ENCODE measurements around the gene PDZRN3.

The PDZRN3 gene

GRCh38 chr3:73552700-73553099 lies 72.0 kb downstream of the PDZRN3 start:
- DNase-seq, result no peak

DNA sequence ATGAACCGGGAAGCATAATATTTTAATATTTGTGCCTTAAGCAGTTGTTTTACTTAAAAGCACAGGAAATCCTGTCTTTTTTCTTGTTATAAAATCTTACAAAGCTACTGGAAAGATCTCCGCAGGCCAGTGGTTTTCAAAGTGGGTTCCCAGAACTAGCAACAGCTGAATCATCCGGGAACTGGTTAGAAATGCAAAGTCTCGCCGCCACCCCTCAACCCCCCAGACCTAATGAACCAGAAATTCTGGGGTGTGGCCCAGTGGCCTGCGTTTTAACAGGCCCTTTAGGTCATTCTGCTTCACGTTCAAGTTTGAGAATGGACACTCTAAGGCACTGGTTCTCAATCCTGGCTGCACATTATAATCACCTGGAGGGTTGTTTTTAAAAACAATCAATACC lies 74.7 kb downstream of the PDZRN3 start:
- DNase-seq, result no peak

DNA sequence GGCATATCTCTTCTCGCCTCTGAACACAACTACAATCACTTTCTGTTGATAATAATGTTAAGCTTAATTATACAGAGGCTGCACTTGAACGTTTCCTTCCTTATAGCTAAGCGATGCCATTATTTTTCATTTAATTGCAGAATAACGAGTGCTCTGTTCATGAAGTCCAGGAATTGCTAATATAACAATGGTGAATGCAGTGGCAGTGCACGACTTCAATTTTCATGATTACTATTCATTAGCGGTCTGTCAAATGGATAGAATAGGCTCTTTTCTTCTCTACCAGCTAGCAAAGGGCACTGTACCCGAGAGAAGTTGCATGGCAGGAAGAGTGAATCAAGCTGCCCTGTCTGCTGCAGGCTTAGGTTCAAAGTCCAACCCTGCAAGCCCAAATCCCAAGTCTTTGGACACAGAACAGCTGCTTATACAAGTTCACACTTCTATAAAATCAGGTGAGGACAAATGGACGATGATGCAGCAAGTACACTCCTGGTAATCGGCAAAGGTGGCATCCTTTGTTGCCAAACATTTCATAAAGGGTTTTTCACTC lies 75.6 kb downstream of the PDZRN3 start:
- DNase-seq, result no peak

DNA sequence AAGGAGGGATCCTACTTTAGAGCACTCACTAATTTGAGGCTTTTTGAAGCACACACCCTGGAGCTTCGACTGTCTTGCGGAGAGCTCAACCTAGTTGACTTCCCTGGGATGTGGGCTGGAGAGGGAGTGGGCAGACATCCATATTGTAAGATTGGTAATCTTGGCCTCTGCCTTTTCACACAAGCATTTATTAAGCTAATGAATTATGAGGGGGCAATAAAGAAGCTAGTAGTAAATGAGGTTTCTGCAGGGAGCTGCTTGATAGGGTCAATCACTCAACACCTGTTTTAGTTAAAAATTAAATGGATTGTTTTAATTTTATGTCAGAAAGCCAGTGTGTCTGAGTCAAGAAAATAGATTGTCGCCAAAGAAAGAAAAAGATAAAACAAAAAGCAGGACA lies 76.3 kb downstream of the PDZRN3 start:
- DNase-seq, result no peak

DNA sequence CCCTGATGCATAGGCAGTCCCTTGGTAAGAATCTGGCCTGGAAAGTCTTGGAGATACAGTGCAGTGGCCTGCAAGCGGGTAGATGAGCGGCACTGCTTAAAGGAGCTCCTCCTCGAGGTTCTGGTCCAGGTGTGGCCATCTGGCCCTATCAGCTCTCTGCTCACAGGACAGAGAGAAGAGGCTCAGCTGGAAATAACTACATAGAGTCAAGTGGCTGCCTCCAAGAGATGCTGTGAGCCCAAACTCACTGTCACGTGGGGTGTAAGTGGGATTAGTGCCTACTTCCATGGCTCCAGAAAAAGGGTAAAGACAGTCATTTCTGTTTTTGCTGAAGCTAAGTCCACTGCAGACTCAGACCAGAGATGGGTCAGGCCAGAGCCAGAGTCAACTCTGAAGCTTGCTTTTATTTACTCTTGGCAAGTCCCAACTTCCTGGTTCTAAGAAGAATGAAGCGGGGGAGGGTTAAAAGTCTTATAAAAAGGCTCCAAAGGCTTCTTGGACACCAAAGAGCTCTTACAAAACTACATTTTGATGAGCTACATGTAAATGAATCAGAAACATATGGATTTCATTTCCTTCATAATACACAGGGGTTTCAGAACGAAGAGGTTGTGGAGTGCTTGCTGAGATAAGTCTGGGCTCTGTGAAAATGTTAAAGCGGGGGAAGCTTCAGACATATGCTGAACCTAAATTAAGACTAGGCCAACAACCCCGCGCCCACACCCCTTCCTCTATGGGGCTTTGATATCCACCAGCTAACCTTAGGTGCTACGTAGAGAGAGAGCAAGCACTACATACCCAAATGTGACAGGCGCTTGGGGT lies 77.1 kb downstream of the PDZRN3 start:
- DNase-seq, result no peak

- no peak for DNase-seq
Observed at GRCh38 chr3:73546961-73547360, 77.8 kb downstream of the PDZRN3 start.

DNA sequence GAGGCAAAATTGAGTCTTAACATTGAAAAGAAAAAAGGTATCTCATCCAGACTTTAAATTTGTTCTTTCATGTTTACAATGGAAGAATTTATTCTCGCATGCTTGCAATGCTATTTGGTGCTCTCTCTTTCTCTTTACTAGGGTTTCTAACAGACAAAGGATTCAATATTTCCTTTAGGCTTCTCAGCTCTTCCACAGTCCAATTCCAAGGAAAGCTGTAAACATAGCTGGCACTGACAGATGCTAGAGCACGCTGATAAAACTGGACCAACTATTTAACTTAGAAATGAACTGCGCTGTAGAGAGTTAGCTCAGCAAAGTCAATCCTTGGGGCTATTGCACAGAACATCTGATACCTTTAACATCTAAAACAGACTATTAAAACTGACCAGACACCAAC lies 81.3 kb downstream of the PDZRN3 start:
- no peak for DNase-seq

- no peak for DNase-seq
Observed at GRCh38 chr3:73542136-73542535, 82.6 kb downstream of the PDZRN3 start.

GRCh38 chr3:73540969-73541740 lies 83.6 kb downstream of the PDZRN3 start:
- no peak for DNase-seq

- DNase-seq, result no peak
Observed at GRCh38 chr3:73538486-73538885, 86.3 kb downstream of the PDZRN3 start.

- no peak for DNase-seq
Observed at GRCh38 chr3:73536952-73537351, 87.8 kb downstream of the PDZRN3 start.

- DNase-seq, result no peak
Observed at GRCh38 chr3:73536336-73536895, 88.3 kb downstream of the PDZRN3 start.

DNA sequence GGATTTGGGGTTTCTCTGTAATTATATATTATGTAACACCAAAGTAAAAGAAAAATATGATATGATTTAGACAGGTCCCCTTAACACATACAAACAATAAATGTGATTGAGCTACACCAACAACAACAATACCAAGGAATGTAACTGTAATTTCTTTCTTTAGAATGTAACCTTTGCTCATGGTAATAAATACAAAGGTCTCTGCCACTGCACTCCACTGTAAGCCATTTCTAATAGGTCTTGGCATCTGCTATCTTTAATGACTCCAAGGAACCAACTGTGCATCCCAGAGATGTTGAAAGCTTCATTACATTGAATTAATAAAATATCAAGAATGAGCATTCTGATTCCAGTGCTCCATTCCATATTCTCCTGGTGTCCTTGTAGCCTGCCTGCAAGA lies 88.8 kb downstream of the PDZRN3 start:
- DNase-seq, result no peak

DNA sequence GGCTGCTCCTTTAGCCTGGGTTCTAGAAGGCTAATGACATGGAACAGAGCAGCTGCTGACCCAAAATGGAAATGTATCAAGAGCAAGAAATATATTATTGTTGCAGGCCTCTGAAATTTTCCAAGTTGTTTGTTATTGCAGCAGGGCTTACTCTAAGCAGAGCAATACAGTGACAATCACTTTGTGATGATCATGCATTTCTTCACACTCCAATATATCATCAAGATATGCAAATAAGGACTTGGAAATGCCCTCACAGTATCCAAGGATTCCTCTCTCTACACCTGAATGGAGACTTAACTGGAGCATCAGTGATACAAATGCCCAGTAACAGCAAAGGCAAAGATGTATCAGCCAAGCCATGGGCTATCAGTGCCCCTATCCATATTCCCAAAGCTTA lies 89.6 kb downstream of the PDZRN3 start:
- DNase-seq, result no peak

GRCh38 chr3:73530022-73530396 lies 94.7 kb downstream of the PDZRN3 start:
- no peak for DNase-seq

DNA sequence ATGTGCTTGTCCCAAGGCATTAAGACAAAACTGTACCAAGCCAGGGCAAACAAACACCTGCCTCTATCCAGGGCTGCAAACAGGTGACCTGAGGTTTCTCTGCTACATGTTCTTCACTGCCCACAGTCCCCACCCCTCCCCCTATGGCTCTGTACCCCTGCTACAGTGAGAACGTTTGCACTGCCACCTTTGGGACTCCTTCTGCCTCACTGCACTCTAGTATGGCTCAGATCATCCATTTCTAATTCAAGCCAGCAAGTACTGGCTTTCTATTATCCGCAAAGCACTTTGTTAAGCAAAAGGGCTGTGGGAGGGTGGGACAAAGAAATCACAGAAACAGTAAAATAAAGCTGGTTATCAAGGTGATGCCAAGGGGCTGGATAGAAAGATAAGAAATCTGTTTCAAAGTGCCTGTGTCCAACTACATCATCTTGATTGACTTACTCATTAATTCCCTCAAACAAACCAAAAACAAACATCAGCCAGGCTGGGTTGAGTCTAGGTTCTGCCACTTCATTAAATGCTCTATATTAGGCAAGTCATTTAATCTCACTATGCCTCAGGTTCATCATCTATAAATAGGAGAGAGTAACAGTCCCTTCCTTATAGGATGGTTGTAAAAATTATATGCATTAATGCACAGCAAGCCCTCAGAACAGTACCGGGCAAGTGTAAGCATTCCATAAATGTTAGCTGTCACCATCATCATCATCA lies 95.3 kb downstream of the PDZRN3 start:
- DNase-seq, result no peak

DNA sequence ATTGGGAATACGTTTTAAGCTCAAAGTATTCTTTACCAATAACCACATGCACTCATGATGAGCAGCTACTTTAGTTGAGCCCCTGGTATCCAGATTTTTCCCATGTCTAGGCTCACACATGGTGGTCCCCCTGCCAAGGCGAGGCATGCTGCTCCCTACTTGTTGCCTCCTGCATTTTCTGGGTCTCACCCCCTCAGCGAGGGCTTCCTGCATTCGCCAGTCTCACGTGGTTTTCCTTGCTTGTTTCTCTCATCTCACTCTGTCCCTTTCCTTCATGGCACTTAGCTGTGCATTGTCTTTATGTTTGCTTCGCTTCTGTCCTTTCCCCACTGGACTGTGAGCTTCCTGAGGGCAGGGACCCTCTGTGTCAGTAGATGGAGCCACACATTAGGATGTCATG lies 99.2 kb downstream of the PDZRN3 start:
- no peak for DNase-seq

DNA sequence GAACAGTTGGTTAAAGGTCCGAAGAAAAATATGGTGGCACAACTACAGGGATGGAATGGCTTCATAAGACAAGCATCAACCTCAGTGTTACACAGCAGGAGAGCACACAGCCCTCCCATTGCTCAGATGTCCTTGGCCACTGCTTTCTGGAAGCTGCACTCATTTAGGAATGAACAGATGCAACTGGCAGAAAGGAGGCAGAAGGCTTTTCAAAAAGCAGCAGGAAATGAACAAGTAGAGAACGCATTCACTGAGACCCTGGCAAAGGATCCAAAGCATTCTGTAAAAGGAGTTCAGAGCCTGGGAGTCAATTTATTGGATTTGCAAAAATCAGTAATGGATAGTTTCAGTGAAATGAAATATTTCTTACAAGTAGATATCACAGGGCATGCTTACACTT lies 101.1 kb downstream of the PDZRN3 start:
- DNase-seq, result no peak

DNA sequence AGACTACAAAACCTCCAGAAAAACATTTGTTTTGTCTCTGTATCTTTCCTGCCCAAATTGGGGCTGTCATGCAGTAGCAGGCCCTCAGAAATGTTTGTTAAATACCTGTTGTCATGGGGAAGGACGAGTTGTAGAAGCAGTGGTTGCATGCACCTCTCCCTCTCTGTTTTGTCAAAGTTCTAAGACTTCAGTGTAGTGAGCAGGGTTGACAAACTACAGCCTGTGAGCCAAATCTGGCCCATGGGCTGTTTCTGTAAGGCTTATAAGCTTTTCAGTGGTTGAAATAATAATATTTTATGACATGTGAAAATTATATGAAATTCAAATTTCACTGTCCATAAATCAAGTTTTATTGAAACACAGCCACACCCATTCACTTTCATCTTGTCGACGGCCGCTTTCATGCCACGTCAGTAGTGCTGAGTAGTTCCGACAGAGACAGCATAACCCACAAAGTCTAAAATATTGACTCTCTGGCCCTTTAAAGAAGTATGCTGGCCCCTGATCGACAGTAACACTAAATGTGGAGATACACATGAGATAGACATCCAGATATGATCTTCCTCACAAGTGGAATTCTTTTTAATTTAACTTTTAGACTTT lies 102.9 kb downstream of the PDZRN3 start:
- no peak for DNase-seq

- no peak for DNase-seq
Observed at GRCh38 chr3:73520931-73521461, 103.7 kb downstream of the PDZRN3 start.

DNA sequence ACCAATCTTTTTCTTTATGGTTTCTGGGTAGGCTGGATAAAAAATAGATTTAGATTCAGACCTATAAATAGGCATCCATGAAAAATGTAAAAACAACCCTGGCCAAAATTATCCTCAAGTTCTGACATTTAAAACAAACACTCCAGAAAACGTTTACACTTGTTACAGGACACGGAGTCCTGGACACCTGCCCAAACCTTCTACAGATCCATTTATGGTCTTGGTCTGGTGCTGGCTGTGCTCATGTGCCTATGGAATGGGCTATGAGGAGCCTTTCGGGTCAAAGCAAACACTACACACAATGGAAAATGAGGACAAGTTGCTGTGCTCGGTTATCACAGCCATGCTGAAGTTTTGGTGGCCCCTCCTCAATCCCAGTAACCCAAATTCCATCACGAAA lies 108.1 kb downstream of the PDZRN3 start:
- DNase-seq, result no peak

DNA sequence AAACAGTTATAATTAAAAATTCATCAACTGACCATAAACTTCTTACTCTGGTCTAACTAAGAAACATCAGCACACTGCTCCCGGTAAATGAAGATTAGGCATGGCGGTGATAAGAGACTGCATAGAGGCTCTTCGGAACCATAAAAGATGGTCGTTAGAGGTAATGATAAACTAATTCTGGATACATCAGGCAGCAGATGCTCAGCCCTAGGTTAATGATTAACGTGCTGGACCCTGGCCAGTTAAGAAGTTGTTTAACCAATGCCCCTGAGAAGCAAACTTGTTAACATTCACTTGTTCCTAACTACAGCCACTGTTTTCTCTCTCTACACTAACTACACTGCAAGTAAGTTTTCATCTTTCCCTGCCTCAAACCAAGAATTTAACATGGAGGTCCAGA lies 111.5 kb downstream of the PDZRN3 start:
- DNase-seq, result no peak

Measured in NCI-H2171 (cell line).